K562 (cell line): ENCODE measurements around the gene SHLD2. TPM values are rescaled to one million over a fixed set of nuclear protein-coding genes. Genes with fewer than 3 reads are reported as not detected.

Source experiments
- ADNP ChIP-seq: fragments of 200-800 bp; sonication (Bioruptor generic); IDR thresholded peaks from 2 replicates; pipeline ENCODE4 v1.6.1; 2016; ENCODE audit warnings: missing genetic modification characterization, missing compliant biosample characterization
- ARID3B ChIP-seq: fragments of 250-450 bp; sonication (Bioruptor Pico); IDR thresholded peaks from 2 replicates; pipeline ENCODE4 v1.4.0; 2020; ENCODE audit warnings: borderline replicate concordance
- ARID4B ChIP-seq: sonication (generic); formaldehyde crosslinking; IDR thresholded peaks from 2 replicates; pipeline ENCODE4 v1.8.0; 2022; ENCODE audit warnings: mild to moderate bottlenecking, missing genetic modification reagents
- ERF ChIP-seq: fragments of 450-650 bp; formaldehyde crosslinking; IDR thresholded peaks from 2 replicates; pipeline ENCODE4 v1.4.0; 2020; ENCODE audit warnings: mild to moderate bottlenecking, mixed read lengths
- IRF1 ChIP-seq: sonication (generic); formaldehyde crosslinking; IDR thresholded peaks from 2 replicates; pipeline ENCODE4 v1.8.0; 2022; ENCODE audit warnings: missing genetic modification reagents, mild to moderate bottlenecking, borderline replicate concordance
- KDM1A ChIP-seq, 2 experiments: fragments of 450-650 bp; IDR thresholded peaks; 2 replicates each; pipeline ENCODE4 v1.6.1; 2016; ENCODE audit warnings: mild to moderate bottlenecking in 2 of 2
- MTA3 ChIP-seq: fragments of 450-650 bp; formaldehyde crosslinking; IDR thresholded peaks from 2 replicates; pipeline ENCODE4 v1.6.1; 2017; ENCODE audit warnings: mild to moderate bottlenecking, borderline replicate concordance
- NONO ChIP-seq, 2 experiments: fragments of 200-400 bp in 1 of 2; fragments of 450-650 bp in 1 of 2; formaldehyde crosslinking in 1 of 2; IDR thresholded peaks; 2 replicates each; pipeline ENCODE4 v1.6.1; 2017; ENCODE audit warnings: low read depth in 2 of 2, mild to moderate bottlenecking in 2 of 2, moderate library complexity in 2 of 2, low read length in 1 of 2
- PCBP1 ChIP-seq: fragments of 200-400 bp; formaldehyde crosslinking; IDR thresholded peaks from 2 replicates; pipeline ENCODE4 v1.6.1; 2018; ENCODE audit warnings: mild to moderate bottlenecking, low read depth, low read length; ENCODE audit not compliant: poor library complexity, severe bottlenecking
- RBFOX2 ChIP-seq: fragments of 200-400 bp; formaldehyde crosslinking; IDR thresholded peaks from 2 replicates; pipeline ENCODE4 v1.6.1; 2017; ENCODE audit warnings: low read depth, mild to moderate bottlenecking, low read length, moderate library complexity
- SP1 ChIP-seq: sonication (generic); formaldehyde crosslinking; IDR thresholded peaks from 2 replicates; pipeline ENCODE4 v1.8.1; 2022; ENCODE audit warnings: mild to moderate bottlenecking, missing genetic modification reagents
- ZKSCAN3 ChIP-seq: fragments of 250-450 bp; sonication (Bioruptor Pico); IDR thresholded peaks from 2 replicates; pipeline ENCODE4 v1.4.0; 2020
- ZNF75A ChIP-seq: fragments of 450-650 bp; formaldehyde crosslinking; IDR thresholded peaks from 2 replicates; pipeline ENCODE4 v1.4.0; 2020; ENCODE audit warnings: mild to moderate bottlenecking
- polyA plus RNA-seq, 8 experiments: library from polyadenylated mRNA; depleted of rRNA in 4 of 8; stranded (reverse) in 5 of 8; unstranded in 3 of 8; fragments of >200 nt; fragmentation: Nextera tagmentation in 2 of 8; fragmentation: Illumina TruSeq in 1 of 8; extraction: Ambion mirVana in 2 of 8; extraction: Trizol in 1 of 8; gene quantifications; 2 replicates each; pipeline versions ENCODE4 v1.2.1 to v1.2.3, GENCODE V29; 2011 to 2014; ENCODE audit warnings: inconsistent platforms in 1 of 8, missing spikeins in 1 of 8
- total RNA-seq, 7 experiments: library from RNA; depleted of rRNA in 6 of 7; stranded (reverse); fragments of >200 nt in 6 of 7; fragmentation: Illumina TruSeq in 2 of 7; extraction: Trizol in 2 of 7; gene quantifications; 2 replicates each; pipeline versions ENCODE4 v1.2.1 to v1.2.3, GENCODE V29; 2011 to 2021; ENCODE audit warnings: low replicate concordance in 1 of 7
- TF ChIP-seq, protein P1 (sequence below): sonication (generic); formaldehyde crosslinking; IDR thresholded peaks from 2 replicates; pipeline ENCODE4 v1.8.0; 2023; ENCODE audit warnings: mild to moderate bottlenecking, missing genetic modification reagents
- TF ChIP-seq, protein P2 (sequence below): sonication (generic); formaldehyde crosslinking; IDR thresholded peaks from 2 replicates; pipeline ENCODE4 v1.8.0; 2022; ENCODE audit warnings: missing genetic modification reagents, mild to moderate bottlenecking, moderate library complexity, borderline replicate concordance

Gene SHLD2
- total and polyA plus RNA-seq, 9 of the 15 experiments (the other 6 are each of a cell fraction or from before 2014, with no cell fraction given): 21.6 to 51.2 (median 39.4) TPM

DNA sequence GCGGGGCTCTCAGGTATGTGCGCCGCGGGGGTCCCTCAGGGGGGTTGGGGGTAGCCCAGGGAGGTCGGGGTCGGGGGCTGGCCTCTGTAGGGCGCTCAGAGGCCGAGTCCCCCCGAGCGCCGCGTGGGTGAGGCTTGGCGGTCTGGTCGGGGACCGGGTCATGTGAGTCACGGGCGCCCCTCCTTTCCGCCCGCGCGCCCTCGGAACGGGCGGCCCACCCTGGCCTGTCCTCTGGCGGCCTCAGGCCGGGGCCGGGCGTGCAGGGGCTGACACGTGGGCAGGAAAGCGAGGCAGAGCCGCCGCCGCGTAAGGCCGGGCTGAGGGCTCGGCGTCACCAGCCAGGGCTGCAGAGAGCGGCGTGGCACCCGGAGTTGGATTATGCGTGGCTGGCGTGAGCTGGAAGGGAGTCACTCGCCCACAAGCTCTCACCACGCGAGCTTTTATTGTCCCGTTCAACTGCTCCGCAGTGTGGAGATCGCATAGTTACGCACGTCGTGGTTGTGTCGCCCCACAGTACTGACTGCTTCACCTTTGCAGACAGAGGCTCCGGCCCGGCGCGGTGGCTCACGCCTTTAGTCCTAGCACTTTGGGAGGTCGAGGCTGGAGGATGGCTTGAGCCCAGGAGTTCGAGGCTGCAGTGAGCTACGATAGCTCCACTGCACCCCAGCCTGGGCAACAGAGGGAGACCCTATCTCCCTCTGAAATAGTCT, 385 bp downstream of the SHLD2 start (continued):
- TF ChIP-seq, protein P1, sequence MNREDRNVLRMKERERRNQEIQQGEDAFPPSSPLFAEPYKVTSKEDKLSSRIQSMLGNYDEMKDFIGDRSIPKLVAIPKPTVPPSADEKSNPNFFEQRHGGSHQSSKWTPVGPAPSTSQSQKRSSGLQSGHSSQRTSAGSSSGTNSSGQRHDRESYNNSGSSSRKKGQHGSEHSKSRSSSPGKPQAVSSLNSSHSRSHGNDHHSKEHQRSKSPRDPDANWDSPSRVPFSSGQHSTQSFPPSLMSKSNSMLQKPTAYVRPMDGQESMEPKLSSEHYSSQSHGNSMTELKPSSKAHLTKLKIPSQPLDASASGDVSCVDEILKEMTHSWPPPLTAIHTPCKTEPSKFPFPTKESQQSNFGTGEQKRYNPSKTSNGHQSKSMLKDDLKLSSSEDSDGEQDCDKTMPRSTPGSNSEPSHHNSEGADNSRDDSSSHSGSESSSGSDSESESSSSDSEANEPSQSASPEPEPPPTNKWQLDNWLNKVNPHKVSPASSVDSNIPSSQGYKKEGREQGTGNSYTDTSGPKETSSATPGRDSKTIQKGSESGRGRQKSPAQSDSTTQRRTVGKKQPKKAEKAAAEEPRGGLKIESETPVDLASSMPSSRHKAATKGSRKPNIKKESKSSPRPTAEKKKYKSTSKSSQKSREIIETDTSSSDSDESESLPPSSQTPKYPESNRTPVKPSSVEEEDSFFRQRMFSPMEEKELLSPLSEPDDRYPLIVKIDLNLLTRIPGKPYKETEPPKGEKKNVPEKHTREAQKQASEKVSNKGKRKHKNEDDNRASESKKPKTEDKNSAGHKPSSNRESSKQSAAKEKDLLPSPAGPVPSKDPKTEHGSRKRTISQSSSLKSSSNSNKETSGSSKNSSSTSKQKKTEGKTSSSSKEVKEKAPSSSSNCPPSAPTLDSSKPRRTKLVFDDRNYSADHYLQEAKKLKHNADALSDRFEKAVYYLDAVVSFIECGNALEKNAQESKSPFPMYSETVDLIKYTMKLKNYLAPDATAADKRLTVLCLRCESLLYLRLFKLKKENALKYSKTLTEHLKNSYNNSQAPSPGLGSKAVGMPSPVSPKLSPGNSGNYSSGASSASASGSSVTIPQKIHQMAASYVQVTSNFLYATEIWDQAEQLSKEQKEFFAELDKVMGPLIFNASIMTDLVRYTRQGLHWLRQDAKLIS (CRISPR knock-in tag): peak; percentile 31; the same call in 1 of the 2 replicates
- TF ChIP-seq RBFOX2 (peak; percentile 76), SP1 (CRISPR knock-in tag) (0 out of 2 replicates have a peak, but pooled peaks have one; percentile 18), ZNF75A (CRISPR knock-in tag) (no peak), PCBP1 (peak; percentile 34), ARID3B (no peak), MTA3 (0 out of 2 replicates have a peak, but pooled peaks have one; percentile 43), KDM1A (IDR thresholded peaks at IDR 0.05) (no peak), ERF (CRISPR knock-in tag) (0 out of 2 replicates have a peak, but pooled peaks have one; percentile 14), ADNP (no peak), ARID4B (CRISPR knock-in tag) (peak; percentile 72), ZKSCAN3 (CRISPR knock-in tag) (no peak), NONO (IDR thresholded peaks at IDR 0.05; ENCODE audit: low read depth in 2 of 2, low read length in 1 of 2) (peak; percentile 37 to 90; a peak in 2 of 4 replicates), IRF1 (CRISPR knock-in tag) (no peak)
- TF ChIP-seq, protein P2, sequence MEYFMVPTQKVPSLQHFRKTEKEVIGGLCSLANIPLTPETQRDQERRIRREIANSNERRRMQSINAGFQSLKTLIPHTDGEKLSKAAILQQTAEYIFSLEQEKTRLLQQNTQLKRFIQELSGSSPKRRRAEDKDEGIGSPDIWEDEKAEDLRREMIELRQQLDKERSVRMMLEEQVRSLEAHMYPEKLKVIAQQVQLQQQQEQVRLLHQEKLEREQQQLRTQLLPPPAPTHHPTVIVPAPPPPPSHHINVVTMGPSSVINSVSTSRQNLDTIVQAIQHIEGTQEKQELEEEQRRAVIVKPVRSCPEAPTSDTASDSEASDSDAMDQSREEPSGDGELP (CRISPR knock-in tag): peak; percentile 56; the same call in 1 of the 2 replicates
